Measurements from ENCODE around the gene CWF19L2. TPM values are rescaled to one million over a fixed set of nuclear protein-coding genes. Genes with fewer than 3 reads are reported as not detected.

CWF19L2 gene
- total and polyA plus RNA-seq, 2 of the 8 experiments (the other 6 are each of a cell fraction or from before 2014, with no cell fraction given), result 2.2 to 16.6 TPM

GRCh38 chr11:107446822-107447431 lies 10.7 kb downstream of the CWF19L2 start:
- CTCF ChIA-PET (ENCODE audit: partially characterized antibody), result interaction anchor here (1.0 to 1.6 kb wide), 3 partner anchors 10 to 241 kb away, joined by 3 read pairs; no protein-coding TSS in a partner anchor
- H2AFZ ChIP-seq (ENCODE audit: low read length), result no peak overlapping the region
- H4K8ac ChIP-seq (ENCODE audit: extremely low read depth, insufficient read depth, low read length), result no peak overlapping the region
- no peak overlapping the region for H3K14ac ChIP-seq (ENCODE audit: insufficient read length)
- no peaks in the 10 kb centered on the region for H3K27me3 ChIP-seq (replicated peaks in 1 of 4; ENCODE audit: control insufficient read depth in 3 of 4, extremely low read depth in 1 of 4, insufficient read depth in 3 of 4, low read length in 3 of 4)
- H3K18ac ChIP-seq (ENCODE audit: extremely low read depth, low read length), result no peak overlapping the region
- H3K4me1 ChIP-seq (replicated peaks in 1 of 4; ENCODE audit: control insufficient read depth in 3 of 4, insufficient read depth in 4 of 4, low read length in 3 of 4), result no peaks in the 10 kb centered on the region
- H3K9me3 ChIP-seq (ENCODE audit: insufficient read depth in 2 of 2, low read depth in 1 of 2, low read length in 1 of 2), result no peaks in the 10 kb centered on the region
- TF ChIP-seq ZNF274 (IDR thresholded peaks at IDR 0.05; ENCODE audit: borderline replicate concordance, extremely low read depth, low read length) (no peak), BACH1 (IDR thresholded peaks at IDR 0.05; ENCODE audit: low read length) (no peak), KDM5A (IDR thresholded peaks at IDR 0.05; ENCODE audit: low read length) (no peak), CEBPB (IDR thresholded peaks at IDR 0.05; ENCODE audit: low read depth, low read length) (no peak), CHD2 (IDR thresholded peaks at IDR 0.05; ENCODE audit: low read length) (no peak), TAF7 (optimal IDR thresholded peaks at IDR 0.05; ENCODE audit: borderline replicate concordance, low read depth, low read length) (no peak), RNF2 (IDR thresholded peaks at IDR 0.05; ENCODE audit: borderline replicate concordance, low read depth, low read length, missing control alignments, poor library complexity, severe bottlenecking) (no peak), NRF1 (IDR thresholded peaks at IDR 0.05; ENCODE audit: low read depth, low read length) (no peak)
- DNase-seq (ENCODE audit: low read depth in 1 of 2, low spot score in 2 of 2) (no peak), FAIRE-seq (no peak)
- H3K23ac ChIP-seq (ENCODE audit: insufficient read length), result no peak overlapping the region
- no peak overlapping the region for H2BK120ac ChIP-seq (replicated peaks; ENCODE audit: low read depth, low read length)
- H4K20me1 ChIP-seq (replicated peaks in 1 of 2; ENCODE audit: control insufficient read depth in 1 of 2, insufficient read depth in 2 of 2, low read length in 2 of 2), result peaks cover 0 to 3% of the 10 kb centered on the region in 2 experiments
- H3K23me2 ChIP-seq (ENCODE audit: low read depth, low read length), result no peaks in the 10 kb centered on the region; the same call in 1 of the 2 replicates
- WGBS, 2 experiments (ENCODE audit: extremely low coverage in 1 of 2, insufficient coverage in 1 of 2, insufficient read length in 1 of 2, insufficient replicate concordance in 2 of 2, low coverage in 1 of 2, low lambda C conversion rate in 2 of 2, missing lambda C conversion rate in 1 of 2), result 88% methylated on average over 3 of the region's 3 CpGs; no CpG with 5 or more reads in 1 of the 2 experiments
- H3K79me2 ChIP-seq (ENCODE audit: control insufficient read depth in 1 of 2, insufficient read depth in 2 of 2, low read length in 2 of 2), result peaks cover 0 to 46% of the 10 kb centered on the region in 2 experiments; a peak in 2 of 4 replicates
- H3K36me3 ChIP-seq (ENCODE audit: control insufficient read depth in 2 of 4, insufficient read depth in 4 of 4, low read length in 3 of 4), result peaks cover 0 to 1% (median 0%) of the 10 kb centered on the region in 4 experiments; a peak in 5 of 8 replicates
- no peak overlapping the region for H2BK12ac ChIP-seq (ENCODE audit: low read depth, low read length)
- no peak overlapping the region for H2BK5ac ChIP-seq (ENCODE audit: low read depth, low read length)
- no peak overlapping the region for H4K91ac ChIP-seq (replicated peaks; ENCODE audit: insufficient read length, low read length)
- no peak overlapping the region for H3K9ac ChIP-seq (replicated peaks in 1 of 4; ENCODE audit: extremely low read depth in 1 of 4, low read depth in 3 of 4, low read length in 3 of 4)
- H2AK5ac ChIP-seq (ENCODE audit: low read depth, low read length), result no peak overlapping the region
- no peak overlapping the region for H3K56ac ChIP-seq (replicated peaks; ENCODE audit: insufficient read length, low read depth, low read length)
- H2BK15ac ChIP-seq (ENCODE audit: low read length), result no peak overlapping the region
- H3K4me3 ChIP-seq (ENCODE audit: extremely low read depth in 1 of 4, insufficient read depth in 2 of 4, low read depth in 3 of 4, low read length in 4 of 4), result no peak overlapping the region
- no peak overlapping the region for H3K4me2 ChIP-seq (ENCODE audit: insufficient read depth in 1 of 2, low read depth in 2 of 2, low read length in 2 of 2)
- no peaks in the 10 kb centered on the region for H3K79me1 ChIP-seq (ENCODE audit: low read depth, low read length)
- no peak overlapping the region for H3K27ac ChIP-seq (ENCODE audit: low read depth, low read length)
- no peak overlapping the region for H3K4ac ChIP-seq (replicated peaks; ENCODE audit: insufficient read length, low read depth, low read length)
- no peak overlapping the region for H2BK20ac ChIP-seq (ENCODE audit: low read length)
- POLR2A ChIA-PET (ENCODE audit: partially characterized antibody), result interaction anchor here (1.5 kb wide), 1 partner anchor 11 kb away, joined by 4 read pairs; the partner anchor contains the start of gene CWF19L2
- H4K5ac ChIP-seq (ENCODE audit: insufficient read length, low read depth, low read length), result no peak overlapping the region
